ENCODE results near the gene KRT40. TPM values are rescaled to one million over a fixed set of nuclear protein-coding genes. Genes with fewer than 3 reads are reported as not detected.

The KRT40 gene
- total and polyA plus RNA-seq, 10 of the 15 experiments (the other 5 are each of a cell fraction or from before 2014, with no cell fraction given): not detected

- TF ChIP-seq CUX1 (IDR thresholded peaks at IDR 0.05; ENCODE audit: insufficient replicate concordance, low read depth, low read length): no peak
- TF ChIP-seq HCFC1 (IDR thresholded peaks at IDR 0.05; ENCODE audit: low read length): no peak
- TF ChIP-seq GATAD2B (conservative IDR thresholded peaks at IDR 0.05; ENCODE audit: low read depth): no peak
- no peak for TF ChIP-seq POLR2A (IDR thresholded peaks at IDR 0.05; ENCODE audit: low read depth, low read length)
- TF ChIP-seq SUZ12 (IDR thresholded peaks at IDR 0.05; ENCODE audit: unreplicated experiment): no peak
- no peak for TF ChIP-seq KLF5 (IDR thresholded peaks at IDR 0.05; ENCODE audit: partially characterized antibody)
- no peak for TF ChIP-seq BMI1 (IDR thresholded peaks at IDR 0.05; ENCODE audit: borderline replicate concordance)
- TF ChIP-seq E4F1 (IDR thresholded peaks at IDR 0.05; ENCODE audit: borderline replicate concordance, partially characterized antibody): no peak
- TF ChIP-seq SMAD1 (IDR thresholded peaks at IDR 0.05; ENCODE audit: low read depth, partially characterized antibody): no peak
- TF ChIP-seq BCLAF1 (IDR thresholded peaks at IDR 0.05): no peak
Observed at GRCh38 chr17:40996829-40997228, 12.7 kb upstream of the KRT40 start (continued).
